AG04449 (cell line): ENCODE data around the gene ISCA2.

Experiments
- CTCF ChIA-PET: fragments of 350-600 bp; formaldehyde crosslinking; extraction: SDS; loops from one replicate; lab custom pipeline; 2021; ENCODE audit warnings: antibody characterized with exemption; lab: Yijun Ruan, JAX
- POLR2A ChIA-PET: fragments of 400-600, 350-600 bp; formaldehyde crosslinking; extraction: SDS; loops from one replicate; lab custom pipeline; 2020; ENCODE audit warnings: antibody characterized with exemption, inconsistent platforms; lab: Yijun Ruan, JAX
- DNase-seq: peaks from one replicate; pipeline ENCODE4 v3.0.0-alpha.2; 2010; ENCODE audit warnings: low read depth, low spot score
- H3K4me3 ChIP-seq: 2 replicates; pipeline ENCODE4 v1.5.1; 2011; ENCODE audit warnings: low read depth, mild to moderate bottlenecking, control low read depth, low read length
- TF ChIP-seq, protein P1 (sequence below): IDR thresholded peaks from one replicate; pipeline ENCODE4 v1.5.1; 2011; ENCODE audit warnings: mild to moderate bottlenecking, moderate library complexity, low read length, control low read depth, inconsistent platforms; ENCODE audit not compliant: insufficient read depth; ENCODE audit errors: missing control alignments

The ISCA2 gene

GRCh38 chr14:74490486-74490885 lies 3.1 kb upstream of the ISCA2 start:
- CTCF ChIA-PET: interaction anchor here (0.7 to 3.4 kb wide), 9 partner anchors 8 to 129 kb away, joined by 3 to 22 read pairs (median 4); no protein-coding TSS in a partner anchor

GRCh38 chr14:74491956-74492775 lies 1.4 kb upstream of the ISCA2 start:
- ChIA-PET CTCF (interaction anchor here (0.6 to 3.4 kb wide), 4 partner anchors 13 to 134 kb away, joined by 3 to 22 read pairs (median 12); no protein-coding TSS in a partner anchor), POLR2A (interaction anchor here (1.2 kb wide), 1 partner anchor 78 kb away, joined by 3 read pairs; no protein-coding TSS in a partner anchor)

More at GRCh38 chr14:74490486-74490885, 3.1 kb upstream of the ISCA2 start:
- TF ChIP-seq, protein P1, sequence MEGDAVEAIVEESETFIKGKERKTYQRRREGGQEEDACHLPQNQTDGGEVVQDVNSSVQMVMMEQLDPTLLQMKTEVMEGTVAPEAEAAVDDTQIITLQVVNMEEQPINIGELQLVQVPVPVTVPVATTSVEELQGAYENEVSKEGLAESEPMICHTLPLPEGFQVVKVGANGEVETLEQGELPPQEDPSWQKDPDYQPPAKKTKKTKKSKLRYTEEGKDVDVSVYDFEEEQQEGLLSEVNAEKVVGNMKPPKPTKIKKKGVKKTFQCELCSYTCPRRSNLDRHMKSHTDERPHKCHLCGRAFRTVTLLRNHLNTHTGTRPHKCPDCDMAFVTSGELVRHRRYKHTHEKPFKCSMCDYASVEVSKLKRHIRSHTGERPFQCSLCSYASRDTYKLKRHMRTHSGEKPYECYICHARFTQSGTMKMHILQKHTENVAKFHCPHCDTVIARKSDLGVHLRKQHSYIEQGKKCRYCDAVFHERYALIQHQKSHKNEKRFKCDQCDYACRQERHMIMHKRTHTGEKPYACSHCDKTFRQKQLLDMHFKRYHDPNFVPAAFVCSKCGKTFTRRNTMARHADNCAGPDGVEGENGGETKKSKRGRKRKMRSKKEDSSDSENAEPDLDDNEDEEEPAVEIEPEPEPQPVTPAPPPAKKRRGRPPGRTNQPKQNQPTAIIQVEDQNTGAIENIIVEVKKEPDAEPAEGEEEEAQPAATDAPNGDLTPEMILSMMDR: no peak
- DNase-seq: no peak
- H3K4me3 ChIP-seq: no peak overlapping the region
- POLR2A ChIA-PET: no interaction called here

DNA sequence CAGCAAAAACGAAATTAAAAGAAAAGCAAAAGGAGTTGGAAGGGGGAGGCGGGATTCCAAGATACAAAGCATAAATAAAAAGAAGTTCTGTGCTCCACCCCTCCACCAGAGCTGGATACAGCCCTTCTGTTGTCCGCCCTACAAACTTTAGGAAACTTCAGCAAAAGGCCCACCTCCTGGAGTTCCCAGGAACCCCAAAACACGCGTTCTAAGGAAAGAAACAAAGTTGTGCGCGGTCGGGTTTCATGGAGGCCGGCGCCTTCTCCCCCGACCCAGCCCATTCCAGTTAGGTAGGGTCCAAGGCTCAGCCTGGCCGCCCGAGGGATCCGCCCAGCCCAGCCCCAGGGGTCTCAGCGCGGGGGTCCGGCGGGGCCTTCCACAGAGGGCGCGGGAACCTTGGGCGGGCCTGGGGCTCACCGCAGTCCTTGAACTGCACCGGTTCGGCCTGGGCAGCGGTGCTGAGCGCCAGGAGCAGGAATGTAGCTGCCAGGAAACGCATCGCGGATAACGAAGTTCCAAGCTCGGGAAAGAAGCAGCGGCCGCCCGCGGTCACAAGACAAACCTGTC lies 706 bp upstream of the ISCA2 start, which contains the start of gene NPC2:
Gene NPC2, minus strand, starts transcription at position 530 of the 567 bp plus-strand sequence. Its CDS starts 31 bp downstream, at position 499.
- ChIA-PET POLR2A (interaction anchor here (0.7 to 1.2 kb wide), 5 partner anchors 9 to 126 kb away, joined by 3 to 5 read pairs (median 4); no protein-coding TSS in a partner anchor), CTCF (interaction anchor here (0.6 to 0.9 kb wide), 3 partner anchors 8 to 135 kb away, joined by 3 read pairs; no protein-coding TSS in a partner anchor)
- TF ChIP-seq, protein P1: no peak
- DNase-seq: no peak
- H3K4me3 ChIP-seq: peak within 1 kb of the TSS; percentile 99

More at GRCh38 chr14:74491956-74492775, 1.4 kb upstream of the ISCA2 start:
- TF ChIP-seq, protein P1: peak; percentile 21
- H3K4me3 ChIP-seq: peak overlapping the region; percentile 84
- DNase-seq: no peak

DNA sequence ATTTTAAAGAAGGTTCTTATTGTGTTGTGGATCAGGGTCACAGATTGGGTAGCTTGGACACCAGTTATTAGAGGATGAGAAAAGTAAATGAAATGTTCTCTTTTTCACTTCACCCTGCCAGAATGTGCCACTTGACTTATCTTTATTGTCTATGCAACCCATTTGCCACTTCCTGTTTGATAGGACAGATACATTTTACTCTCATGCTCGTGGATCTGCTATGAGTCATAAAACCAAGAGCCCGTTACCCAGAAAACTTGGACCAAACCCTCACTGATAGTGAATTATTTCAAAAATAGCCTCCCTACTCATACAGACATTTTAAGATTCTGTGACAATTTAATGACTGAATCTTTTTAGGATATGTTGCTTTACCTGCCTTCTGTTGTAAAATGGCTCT lies 1.8 kb downstream of the ISCA2 start:
- no peak overlapping the region for H3K4me3 ChIP-seq
- POLR2A ChIA-PET: no interaction called here
- CTCF ChIA-PET: interaction anchor here (1.4 kb wide), 1 partner anchor 134 kb away, joined by 4 read pairs; no protein-coding TSS in a partner anchor

DNA sequence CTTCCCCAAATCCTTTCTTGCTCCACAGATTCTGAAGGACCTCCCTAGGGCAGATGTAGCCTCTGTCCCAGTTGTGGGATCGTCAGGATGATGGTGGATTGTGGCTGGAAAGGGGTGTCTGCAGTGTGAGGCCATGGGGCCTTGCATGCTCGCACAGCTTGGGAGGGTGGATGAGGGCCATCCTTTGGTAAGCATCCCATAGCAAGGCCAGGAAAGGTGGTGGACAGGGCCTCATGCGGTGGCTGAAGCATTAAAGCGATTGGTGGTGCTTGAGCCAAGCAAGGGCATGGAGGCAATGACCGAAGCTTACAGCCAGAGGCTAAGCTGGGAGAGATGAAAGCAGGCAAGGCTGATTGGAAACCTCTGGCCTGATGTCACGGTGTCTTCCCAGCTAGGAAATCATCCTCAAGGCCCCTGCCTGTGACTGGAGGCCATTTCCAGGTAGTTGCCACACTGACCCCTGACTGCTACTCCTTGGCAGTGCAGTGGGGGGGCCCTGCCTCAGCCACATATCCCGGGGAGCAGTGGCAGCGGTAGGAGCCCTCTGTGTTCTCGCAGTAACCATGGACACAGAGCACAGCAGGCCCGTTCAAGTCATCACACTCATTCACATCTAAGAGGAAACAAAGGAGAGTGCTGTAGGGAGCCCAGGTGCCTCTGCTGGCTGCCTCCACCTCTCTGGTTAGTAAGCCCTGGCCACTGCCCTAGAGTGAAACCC lies 7.0 kb downstream of the ISCA2 start:
- no peak overlapping the region for H3K4me3 ChIP-seq
- POLR2A ChIA-PET: interaction anchor here (0.7 kb wide), 1 partner anchor 108 kb away, joined by 3 read pairs; no protein-coding TSS in a partner anchor
- CTCF ChIA-PET: interaction anchor here (0.9 to 3.9 kb wide), 15 partner anchors 8 to 304 kb away, joined by 3 to 25 read pairs (median 5); partner anchors contain the start of gene LTBP2
- no peak for DNase-seq
- TF ChIP-seq, protein P1: no peak

More for the DNA sequence above, 1.8 kb downstream of the ISCA2 start:
- no peak for DNase-seq
- TF ChIP-seq, protein P1: no peak
